ENCODE results near the gene ENO2.

DNA sequence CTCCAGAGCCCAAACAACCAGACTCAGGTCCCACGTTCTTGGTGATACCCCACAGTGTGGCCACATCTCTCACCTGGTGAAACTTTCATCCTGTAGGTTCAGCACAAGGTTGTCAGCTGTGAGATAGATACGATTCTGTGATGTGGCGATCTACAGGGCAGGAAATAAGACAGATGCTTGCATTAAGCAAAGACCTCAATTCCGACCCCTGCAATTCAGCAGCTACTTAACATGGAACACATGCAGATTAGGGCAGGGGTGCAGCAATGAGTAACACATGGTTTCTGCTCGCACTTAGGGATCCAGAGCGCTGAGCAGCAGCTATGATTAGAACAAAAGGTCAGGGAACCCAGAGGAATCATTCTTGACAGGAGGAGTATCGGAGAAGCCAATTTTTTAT lies 52.0 kb downstream of the ENO2 start:
- TF ChIP-seq POLR2A (IDR thresholded peaks at IDR 0.05; ENCODE audit: low read depth, low read length) = no peak
- no peak for TF ChIP-seq POLR2AphosphoS5 (IDR thresholded peaks at IDR 0.05; ENCODE audit: low read depth, low read length)
- TF ChIP-seq TAF1 (IDR thresholded peaks at IDR 0.05; ENCODE audit: borderline replicate concordance, low read depth, low read length) = no peak
